Brain pericyte (primary cell): ENCODE results near the gene ATP2A2.
"Not testable (repeated sequence)": the region's sequence is repeated elsewhere in the genome, so short reads cannot be mapped to it uniquely, and the experiment has no call there.

ENCODE experiments used
- DNase-seq: peaks from one replicate; pipeline ENCODE4 v3.0.0-alpha.2; 2012; ENCODE audit warnings: low read depth, low spot score

The ATP2A2 gene

GRCh38 chr12:110367181-110367864 lies 86.3 kb downstream of the ATP2A2 start:
- no peak for DNase-seq

GRCh38 chr12:110369992-110370391 lies 88.9 kb downstream of the ATP2A2 start:
- DNase-seq, result no peak

GRCh38 chr12:110370732-110371231 lies 89.7 kb downstream of the ATP2A2 start:
- DNase-seq, result no peak

- no peak for DNase-seq
These were observed 90.5 kb downstream of the ATP2A2 start for GRCh38 chr12:110371408-110372055.

GRCh38 chr12:110372056-110372425 lies 91.0 kb downstream of the ATP2A2 start:
- no peak for DNase-seq

GRCh38 chr12:110373025-110373424 lies 92.0 kb downstream of the ATP2A2 start:
- no peak for DNase-seq

GRCh38 chr12:110373425-110373824 lies 92.4 kb downstream of the ATP2A2 start:
- no peak for DNase-seq

GRCh38 chr12:110373962-110374611 lies 93.0 kb downstream of the ATP2A2 start:
- DNase-seq, result no peak

GRCh38 chr12:110378131-110378790 lies 97.2 kb downstream of the ATP2A2 start:
- not testable (repeated sequence) for DNase-seq

- DNase-seq, result no peak
These were observed 98.2 kb downstream of the ATP2A2 start for GRCh38 chr12:110379197-110379596.

- no peak for DNase-seq
These were observed 98.6 kb downstream of the ATP2A2 start for GRCh38 chr12:110379631-110380030.

GRCh38 chr12:110382683-110383082 lies 101.6 kb downstream of the ATP2A2 start:
- DNase-seq, result no peak
